Mesendoderm (in vitro differentiated cells): ENCODE measurements around the gene MMP23B.
"Not testable (repeated sequence)": the region's sequence is repeated elsewhere in the genome, so short reads cannot be mapped to it uniquely, and the experiment has no call there.

Source experiments
- DNase-seq: peaks from one replicate; pipeline ENCODE4 v3.0.0; 2013
- H2AK5ac ChIP-seq: 2 replicates; pipeline ENCODE4 v1.6.1; 2013; ENCODE audit warnings: low read length, inconsistent platforms
- H2BK120ac ChIP-seq: 2 replicates; pipeline ENCODE4 v1.6.1; 2013; ENCODE audit warnings: low read depth, mild to moderate bottlenecking, low read length, moderate library complexity, mixed read lengths
- H2BK15ac ChIP-seq: replicated peaks from 2 replicates; pipeline ENCODE4 v1.6.1; 2013; ENCODE audit warnings: low read depth, mild to moderate bottlenecking, moderate library complexity
- H2BK5ac ChIP-seq: 2 replicates; pipeline ENCODE4 v1.6.1; 2013; ENCODE audit warnings: low read length, inconsistent platforms
- H3K18ac ChIP-seq: 2 replicates; pipeline ENCODE4 v1.6.1; 2013; ENCODE audit warnings: mild to moderate bottlenecking, low read length, mixed read lengths
- H3K23ac ChIP-seq: one replicate; pipeline ENCODE4 v1.6.1; 2013; ENCODE audit warnings: low read length
- H3K27ac ChIP-seq: 2 replicates; pipeline ENCODE4 v1.5.1; 2013; ENCODE audit warnings: low read depth, mild to moderate bottlenecking, inconsistent platforms, low read length, moderate library complexity
- H3K27me3 ChIP-seq: 2 replicates; pipeline ENCODE4 v1.6.1; 2013; ENCODE audit warnings: low read length, control low read depth, mild to moderate bottlenecking, inconsistent platforms; ENCODE audit not compliant: insufficient read depth, poor library complexity
- H3K36me3 ChIP-seq: 2 replicates; pipeline ENCODE4 v1.6.1; 2013; ENCODE audit warnings: low read length, inconsistent platforms; ENCODE audit not compliant: control insufficient read depth, insufficient read depth
- H3K4ac ChIP-seq: one replicate; pipeline ENCODE4 v1.6.1; 2013; ENCODE audit warnings: low read depth, mild to moderate bottlenecking, low read length, moderate library complexity
- H3K4me1 ChIP-seq: 2 replicates; pipeline ENCODE4 v1.6.1; 2013; ENCODE audit warnings: low read depth, low read length, inconsistent platforms; ENCODE audit not compliant: control insufficient read depth
- H3K4me2 ChIP-seq: 2 replicates; pipeline ENCODE4 v1.6.1; 2013; ENCODE audit warnings: low read length
- H3K4me3 ChIP-seq: 2 replicates; pipeline ENCODE4 v1.5.1; 2013; ENCODE audit warnings: mild to moderate bottlenecking, low read length
- H3K56ac ChIP-seq: one replicate; pipeline ENCODE4 v1.6.1; 2013; ENCODE audit warnings: low read length
- H3K79me1 ChIP-seq: 2 replicates; pipeline ENCODE4 v1.6.1; 2013; ENCODE audit warnings: low read length, inconsistent platforms
- H3K79me2 ChIP-seq: 2 replicates; pipeline ENCODE4 v1.6.1; 2013; ENCODE audit warnings: mild to moderate bottlenecking, low read length; ENCODE audit not compliant: control insufficient read depth, insufficient read depth
- H3K9ac ChIP-seq: 2 replicates; pipeline ENCODE4 v1.6.1; 2013; ENCODE audit warnings: low read length, inconsistent platforms
- H4K5ac ChIP-seq: one replicate; pipeline ENCODE4 v1.6.1; 2013; ENCODE audit warnings: low read length
- H4K8ac ChIP-seq: one replicate; pipeline ENCODE4 v1.6.1; 2013; ENCODE audit warnings: low read depth, mild to moderate bottlenecking, control low read depth, low read length, moderate library complexity
- WGBS: extraction: QIAGEN DNeasy Blood & Tissue Kit; methylation state at CpG from one replicate; pipeline ENCODE4 v1.1.7; 2013; ENCODE audit warnings: low lambda C conversion rate, missing lambda C conversion rate; ENCODE audit not compliant: insufficient coverage; ENCODE audit errors: extremely low coverage; 5-methylcytosine and 5-hydroxymethylcytosine counted together

MMP23B gene

GRCh38 chr1:1647567-1648241, 15.7 kb downstream of the MMP23B start:
- not testable (repeated sequence) for H3K4me2 ChIP-seq, H3K27ac ChIP-seq, H3K79me1 ChIP-seq, H3K4ac ChIP-seq, H3K4me1 ChIP-seq, H3K27me3 ChIP-seq, DNase-seq, H3K18ac ChIP-seq, H3K79me2 ChIP-seq, H3K23ac ChIP-seq, H4K5ac ChIP-seq, H3K56ac ChIP-seq, H3K9ac ChIP-seq, H2AK5ac ChIP-seq, H4K8ac ChIP-seq, H2BK5ac ChIP-seq, H3K36me3 ChIP-seq, H3K4me3 ChIP-seq, H2BK15ac ChIP-seq, H2BK120ac ChIP-seq
- WGBS = no CpG with 5 or more reads among the region's 17 CpGs

GRCh38 chr1:1648265-1648664, 16.3 kb downstream of the MMP23B start:
- not testable (repeated sequence) for H3K4ac ChIP-seq, H3K36me3 ChIP-seq, H3K18ac ChIP-seq, H3K4me1 ChIP-seq, H2AK5ac ChIP-seq, H3K4me2 ChIP-seq, DNase-seq, H3K27ac ChIP-seq, H3K4me3 ChIP-seq, H4K8ac ChIP-seq, H3K23ac ChIP-seq, H2BK5ac ChIP-seq, H4K5ac ChIP-seq, H3K79me2 ChIP-seq, H2BK15ac ChIP-seq, H2BK120ac ChIP-seq, H3K27me3 ChIP-seq, H3K9ac ChIP-seq, H3K79me1 ChIP-seq, H3K56ac ChIP-seq
- no CpG with 5 or more reads among the region's 11 CpGs for WGBS

- not testable (repeated sequence) for H4K8ac ChIP-seq
Measured at GRCh38 chr1:1658583-1659549, 26.9 kb downstream of the MMP23B start, which contains the start of gene CDK11B. Gene CDK11B, minus strand, starts transcription at chr1:1659004. Its CDS starts 1,519 bp downstream, at chr1:1657485.

GRCh38 chr1:1662392-1662791, 30.4 kb downstream of the MMP23B start:
- not testable (repeated sequence) for H3K4ac ChIP-seq, H3K79me1 ChIP-seq, H3K9ac ChIP-seq, H2BK5ac ChIP-seq, H3K18ac ChIP-seq, H3K27ac ChIP-seq, H2AK5ac ChIP-seq, H3K36me3 ChIP-seq, H3K23ac ChIP-seq, H3K79me2 ChIP-seq, H4K5ac ChIP-seq, H3K4me3 ChIP-seq, DNase-seq, H3K4me2 ChIP-seq, H3K4me1 ChIP-seq, H3K27me3 ChIP-seq, H2BK120ac ChIP-seq, H2BK15ac ChIP-seq, H4K8ac ChIP-seq, H3K56ac ChIP-seq
- WGBS = no CpG with 5 or more reads among the region's 9 CpGs

More at GRCh38 chr1:1658583-1659549, 26.9 kb downstream of the MMP23B start, which contains the start of gene CDK11B:
- H3K36me3 ChIP-seq, H3K79me2 ChIP-seq, H2BK5ac ChIP-seq, H3K4me1 ChIP-seq, H3K4me2 ChIP-seq, H2AK5ac ChIP-seq, H3K27me3 ChIP-seq, H3K79me1 ChIP-seq, H4K5ac ChIP-seq, H2BK120ac ChIP-seq, H3K23ac ChIP-seq, H3K18ac ChIP-seq, H2BK15ac ChIP-seq, H3K4ac ChIP-seq: not testable (repeated sequence)
- Histone ChIP-seq H3K9ac (peak within 1 kb of the TSS; percentile 83), H3K27ac (peak within 1 kb of the TSS; percentile 96), H3K4me3 (peak within 1 kb of the TSS; percentile 85), H3K56ac (peak within 1 kb of the TSS; percentile 97)
- peak; percentile 99 for DNase-seq
- whole genome bisulfite sequencing = no CpG with 5 or more reads among the region's 96 CpGs

GRCh38 chr1:1662830-1663560, 31.0 kb downstream of the MMP23B start:
- H2AK5ac ChIP-seq, H4K8ac ChIP-seq, H3K9ac ChIP-seq, H3K4ac ChIP-seq, H3K4me3 ChIP-seq, H3K79me2 ChIP-seq, H3K36me3 ChIP-seq, H3K4me1 ChIP-seq, H2BK5ac ChIP-seq, H3K23ac ChIP-seq, H2BK15ac ChIP-seq, H3K18ac ChIP-seq, H3K27me3 ChIP-seq, H2BK120ac ChIP-seq, H3K4me2 ChIP-seq, H4K5ac ChIP-seq, H3K79me1 ChIP-seq, DNase-seq, H3K56ac ChIP-seq, H3K27ac ChIP-seq: not testable (repeated sequence)
- no CpG with 5 or more reads among the region's 15 CpGs for WGBS
